GM12801 (cell line): ENCODE data around the gene KIAA0753.

ENCODE experiments used
- CTCF ChIP-seq: IDR thresholded peaks from one replicate; pipeline ENCODE4 v1.5.1; 2011; ENCODE audit warnings: control low read depth; ENCODE audit not compliant: insufficient read length; ENCODE audit errors: extremely low read depth

The KIAA0753 gene

GRCh38 chr17:6549384-6550036, 91.0 kb downstream of the KIAA0753 start:
- TF ChIP-seq CTCF, result no peak

GRCh38 chr17:6548578-6549330, 91.8 kb downstream of the KIAA0753 start:
- no peak for TF ChIP-seq CTCF

GRCh38 chr17:6548034-6548433, 92.5 kb downstream of the KIAA0753 start:
- TF ChIP-seq CTCF, result no peak

- TF ChIP-seq CTCF, result no peak
Measured at GRCh38 chr17:6547336-6547735, 93.2 kb downstream of the KIAA0753 start.

- no peak for TF ChIP-seq CTCF
Measured at GRCh38 chr17:6546069-6546718, 94.3 kb downstream of the KIAA0753 start.

- TF ChIP-seq CTCF, result no peak
Measured at GRCh38 chr17:6545291-6545690, 95.2 kb downstream of the KIAA0753 start.

GRCh38 chr17:6544011-6544370, 96.5 kb downstream of the KIAA0753 start:
- no peak for TF ChIP-seq CTCF
